H9 (cell line): ENCODE data around the gene TMPRSS5. TPM values are rescaled to one million over a fixed set of nuclear protein-coding genes. Genes with fewer than 3 reads are reported as not detected.

ENCODE experiments used
- DNase-seq: peaks from one replicate; pipeline ENCODE4 v3.0.0-alpha.2; 2017
- H2AFZ ChIP-seq: one replicate; pipeline ENCODE4 v1.6.1; 2013; ENCODE audit warnings: mild to moderate bottlenecking, low read length, control low read depth, moderate library complexity
- H2AK5ac ChIP-seq: 2 replicates; pipeline ENCODE4 v1.6.1; 2013; ENCODE audit warnings: low read length, control low read depth, mixed read lengths; ENCODE audit not compliant: insufficient read length
- H2BK120ac ChIP-seq: one replicate; pipeline ENCODE4 v1.6.1; 2013; ENCODE audit warnings: low read depth, mild to moderate bottlenecking, low read length, control low read depth, inconsistent platforms; ENCODE audit not compliant: poor library complexity, severe bottlenecking
- H2BK12ac ChIP-seq: 2 replicates; pipeline ENCODE4 v1.6.1; 2013; ENCODE audit warnings: low read length, control low read depth, mixed read lengths, low read depth; ENCODE audit not compliant: insufficient read length
- H2BK15ac ChIP-seq: 2 replicates; pipeline ENCODE4 v1.6.1; 2013; ENCODE audit warnings: low read depth, low read length, control low read depth
- H2BK20ac ChIP-seq: one replicate; pipeline ENCODE4 v1.6.1; 2013; ENCODE audit warnings: low read depth, mild to moderate bottlenecking, low read length, control low read depth, inconsistent platforms; ENCODE audit not compliant: poor library complexity, severe bottlenecking
- H2BK5ac ChIP-seq: 2 replicates; pipeline ENCODE4 v1.6.1; 2013; ENCODE audit warnings: low read length, control low read depth, mixed read lengths; ENCODE audit not compliant: insufficient read length
- H3K14ac ChIP-seq: 2 replicates; pipeline ENCODE4 v1.6.1; 2013; ENCODE audit warnings: low read length, control low read depth; ENCODE audit not compliant: insufficient read depth
- H3K18ac ChIP-seq: 2 replicates; pipeline ENCODE4 v1.6.1; 2013; ENCODE audit warnings: low read depth, mild to moderate bottlenecking, mixed read lengths, low read length, control low read depth; ENCODE audit not compliant: insufficient read length
- H3K23ac ChIP-seq: 2 replicates; pipeline ENCODE4 v1.6.1; 2013; ENCODE audit warnings: low read length, control low read depth, mixed read lengths, low read depth; ENCODE audit not compliant: insufficient read length
- H3K23me2 ChIP-seq: 2 replicates; pipeline ENCODE4 v1.6.1; 2013; ENCODE audit warnings: low read depth, mild to moderate bottlenecking, mixed read lengths, low read length, control low read depth; ENCODE audit not compliant: insufficient read length, poor library complexity, severe bottlenecking
- H3K27ac ChIP-seq: 2 replicates; pipeline ENCODE4 v1.5.1; 2013; ENCODE audit warnings: low read length, control low read depth, mixed read lengths, low read depth; ENCODE audit not compliant: insufficient read length
- H3K27me3 ChIP-seq: 2 replicates; pipeline ENCODE4 v1.6.1; 2013; ENCODE audit warnings: low read length, control low read depth, inconsistent platforms; ENCODE audit not compliant: insufficient read depth
- H3K4ac ChIP-seq: 2 replicates; pipeline ENCODE4 v1.6.1; 2013; ENCODE audit warnings: low read depth, mild to moderate bottlenecking, control low read depth, inconsistent platforms, low read length, moderate library complexity
- H3K4me1 ChIP-seq: 2 replicates; pipeline ENCODE4 v1.6.1; 2013; ENCODE audit warnings: low read length, control low read depth, inconsistent platforms; ENCODE audit not compliant: insufficient read depth
- H3K4me2 ChIP-seq: 2 replicates; pipeline ENCODE4 v1.6.1; 2013; ENCODE audit warnings: low read length, control low read depth, mixed read lengths; ENCODE audit not compliant: insufficient read length, insufficient read depth
- H3K56ac ChIP-seq: 2 replicates; pipeline ENCODE4 v1.6.1; 2013; ENCODE audit warnings: low read depth, mild to moderate bottlenecking, mixed read lengths, low read length, control low read depth; ENCODE audit not compliant: insufficient read length
- H3K79me1 ChIP-seq: 2 replicates; pipeline ENCODE4 v1.6.1; 2013; ENCODE audit warnings: low read depth, mild to moderate bottlenecking, moderate library complexity, low read length, control low read depth, inconsistent platforms; ENCODE audit not compliant: insufficient read depth, poor library complexity, severe bottlenecking
- H3K79me2 ChIP-seq: 2 replicates; pipeline ENCODE4 v1.6.1; 2013; ENCODE audit warnings: low read length, control low read depth, inconsistent platforms; ENCODE audit not compliant: insufficient read depth
- H3K9ac ChIP-seq: 2 replicates; pipeline ENCODE4 v1.6.1; 2013; ENCODE audit warnings: low read length, control low read depth, mixed read lengths; ENCODE audit not compliant: insufficient read length; ENCODE audit errors: extremely low read depth
- H3K9me3 ChIP-seq: one replicate; pipeline ENCODE4 v1.6.1; 2013; ENCODE audit warnings: low read depth, low read length, inconsistent platforms; ENCODE audit not compliant: control insufficient read depth
- H3T11ph ChIP-seq: one replicate; pipeline ENCODE4 v1.6.1; 2013; ENCODE audit warnings: mild to moderate bottlenecking, low read length, control low read depth, inconsistent platforms
- H4K20me1 ChIP-seq: one replicate; pipeline ENCODE4 v1.6.1; 2013; ENCODE audit not compliant: control insufficient read depth, insufficient read length, insufficient read depth
- H4K5ac ChIP-seq: 2 replicates; pipeline ENCODE4 v1.6.1; 2013; ENCODE audit warnings: low read depth, mild to moderate bottlenecking, mixed read lengths, low read length, control low read depth; ENCODE audit not compliant: insufficient read length
- H4K8ac ChIP-seq: replicated peaks from 2 replicates; pipeline ENCODE4 v1.6.1; 2013; ENCODE audit warnings: low read length, control low read depth, mixed read lengths, low read depth; ENCODE audit not compliant: insufficient read length
- H4K91ac ChIP-seq: 2 replicates; pipeline ENCODE4 v1.6.1; 2013; ENCODE audit warnings: low read depth, mild to moderate bottlenecking, moderate library complexity, mixed read lengths, low read length, control low read depth; ENCODE audit not compliant: insufficient read length
- H3K27ac Mint-ChIP-seq, 3 experiments: 2 replicates in 2 of 3; 3 replicates in 1 of 3; pipeline ENCODE4 v1.8.0; 2020 to 2021; ENCODE audit warnings: mixed read lengths in 3 of 3, mild to moderate bottlenecking in 1 of 3, moderate library complexity in 1 of 3
- H3K27me3 Mint-ChIP-seq: 2 replicates; pipeline ENCODE4 v1.8.0; 2021; ENCODE audit warnings: low read depth, mild to moderate bottlenecking, moderate library complexity, mixed read lengths
- H3K36me3 Mint-ChIP-seq, 3 experiments: 2 replicates in 2 of 3; 3 replicates in 1 of 3; pipeline ENCODE4 v1.8.0; 2020 to 2021; ENCODE audit warnings: low read depth in 3 of 3, mixed read lengths in 3 of 3; ENCODE audit not compliant: insufficient read depth in 1 of 3
- H3K4me1 Mint-ChIP-seq, 2 experiments: 2 replicates each; pipeline ENCODE4 v1.8.0; 2020; ENCODE audit warnings: mixed read lengths in 2 of 2
- H3K4me3 Mint-ChIP-seq, 2 experiments: 2 replicates in 1 of 2; 3 replicates in 1 of 2; pipeline ENCODE4 v1.8.0; 2020 to 2021; ENCODE audit warnings: mild to moderate bottlenecking in 2 of 2, mixed read lengths in 2 of 2, moderate library complexity in 1 of 2
- H3K9me3 Mint-ChIP-seq, 2 experiments: 2 replicates in 1 of 2; 3 replicates in 1 of 2; pipeline ENCODE4 v1.8.0; 2020; ENCODE audit warnings: mild to moderate bottlenecking in 2 of 2, mixed read lengths in 2 of 2, moderate library complexity in 1 of 2
- WGBS: extraction: QIAGEN DNeasy Blood & Tissue Kit; methylation state at CpG from one replicate; pipeline ENCODE4 v1.1.7; 2013; ENCODE audit warnings: missing lambda C conversion rate, low lambda C conversion rate, mixed read lengths; ENCODE audit not compliant: insufficient read length; ENCODE audit errors: extremely low coverage; 5-methylcytosine and 5-hydroxymethylcytosine counted together
- total RNA-seq: library from RNA; stranded (reverse); gene quantifications from 2 replicates; pipeline ENCODE4 v1.2.1, GENCODE V29; 2021
- TF ChIP-seq, protein P1 (sequence below): fragments of 200-600 bp; sonication (generic); conservative IDR thresholded peaks from 3 replicates; pipeline ENCODE4 v1.8.0; 2021; ENCODE audit warnings: antibody characterized with exemption, mild to moderate bottlenecking

Gene TMPRSS5
- total RNA-seq, 1 experiment from 2014 or later, result 0.37 TPM

DNA sequence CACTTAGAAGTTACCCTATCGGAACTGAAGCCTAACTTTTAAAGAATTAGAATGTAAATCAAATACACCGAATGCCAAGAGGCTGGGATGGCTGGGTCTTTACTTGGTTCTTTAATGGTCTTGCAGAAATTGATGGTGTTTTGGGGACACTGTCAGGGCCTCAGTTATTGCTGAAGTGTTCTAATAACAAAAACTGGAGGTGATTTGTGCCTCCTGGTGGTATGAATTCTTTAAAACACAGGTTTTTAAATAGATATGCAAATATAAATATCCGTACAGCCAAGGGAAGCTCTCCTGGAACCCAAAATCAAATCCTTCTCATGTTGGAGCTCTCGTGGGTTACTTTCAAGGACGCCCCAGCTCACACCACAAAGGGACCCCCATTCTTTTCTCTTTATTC is 19.3 kb upstream of the TMPRSS5 start:
- Histone ChIP-seq H3T11ph (no peak overlapping the region), H2BK20ac (no peak overlapping the region), H2AFZ (no peak overlapping the region), H3K79me2 (no peaks in the 10 kb centered on the region), H3K18ac (no peak overlapping the region), H3K23ac (no peak overlapping the region), H2BK5ac (no peak overlapping the region), H3K4me1 (no peaks in the 10 kb centered on the region), H3K79me1 (no peaks in the 10 kb centered on the region), H3K56ac (no peak overlapping the region), H4K8ac (no peak overlapping the region), H2BK12ac (no peak overlapping the region), H3K9ac (no peak overlapping the region), H4K91ac (no peak overlapping the region), H4K5ac (no peak overlapping the region), H3K4me2 (no peak overlapping the region), H2BK120ac (no peak overlapping the region), H3K27me3 (no peaks in the 10 kb centered on the region), H3K27ac (no peak overlapping the region), H4K20me1 (no peaks in the 10 kb centered on the region), H2BK15ac (no peak overlapping the region), H2AK5ac (no peak overlapping the region), H3K4ac (no peak overlapping the region), H3K23me2 (no peaks in the 10 kb centered on the region), H3K9me3 (no peaks in the 10 kb centered on the region), H3K14ac (no peak overlapping the region)
- H3K36me3 Mint-ChIP-seq, result peaks cover 0 to 1% (median 0%) of the 10 kb centered on the region in 3 experiments; a peak in 1 of 7 replicates
- TF ChIP-seq, protein P1, sequence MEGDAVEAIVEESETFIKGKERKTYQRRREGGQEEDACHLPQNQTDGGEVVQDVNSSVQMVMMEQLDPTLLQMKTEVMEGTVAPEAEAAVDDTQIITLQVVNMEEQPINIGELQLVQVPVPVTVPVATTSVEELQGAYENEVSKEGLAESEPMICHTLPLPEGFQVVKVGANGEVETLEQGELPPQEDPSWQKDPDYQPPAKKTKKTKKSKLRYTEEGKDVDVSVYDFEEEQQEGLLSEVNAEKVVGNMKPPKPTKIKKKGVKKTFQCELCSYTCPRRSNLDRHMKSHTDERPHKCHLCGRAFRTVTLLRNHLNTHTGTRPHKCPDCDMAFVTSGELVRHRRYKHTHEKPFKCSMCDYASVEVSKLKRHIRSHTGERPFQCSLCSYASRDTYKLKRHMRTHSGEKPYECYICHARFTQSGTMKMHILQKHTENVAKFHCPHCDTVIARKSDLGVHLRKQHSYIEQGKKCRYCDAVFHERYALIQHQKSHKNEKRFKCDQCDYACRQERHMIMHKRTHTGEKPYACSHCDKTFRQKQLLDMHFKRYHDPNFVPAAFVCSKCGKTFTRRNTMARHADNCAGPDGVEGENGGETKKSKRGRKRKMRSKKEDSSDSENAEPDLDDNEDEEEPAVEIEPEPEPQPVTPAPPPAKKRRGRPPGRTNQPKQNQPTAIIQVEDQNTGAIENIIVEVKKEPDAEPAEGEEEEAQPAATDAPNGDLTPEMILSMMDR, result no peak
- WGBS, result no CpG with 5 or more reads among the region's 5 CpGs
- no peaks in the 10 kb centered on the region for H3K27me3 Mint-ChIP-seq
- no peak overlapping the region; a peak in 1 of 7 replicates for H3K27ac Mint-ChIP-seq
- H3K4me1 Mint-ChIP-seq, result peaks cover 0 to 10% of the 10 kb centered on the region in 2 experiments; a peak in 3 of 4 replicates
- DNase-seq, result no peak
- no peaks in the 10 kb centered on the region for H3K9me3 Mint-ChIP-seq
- no peak overlapping the region for H3K4me3 Mint-ChIP-seq
